Upper lobe of left lung (tissue), 4 donors: ENCODE measurements around the gene TRIM8.

Experiments used
- EP300 ChIP-seq, 4 donors: sonication (generic); formaldehyde crosslinking; IDR thresholded peaks; one replicate each; pipeline ENCODE4 v1.5.1; 2017; ENCODE audit warnings: antibody characterized with exemption in 4 of 4, control low read depth in 2 of 4
- POLR2A ChIP-seq, 4 donors: fragments of 450-650 bp; IDR thresholded peaks; one replicate each; pipeline ENCODE4 v1.5.1; 2016 to 2017; ENCODE audit warnings: antibody characterized with exemption in 4 of 4, mild to moderate bottlenecking in 2 of 4
- POLR2AphosphoS5 ChIP-seq, 2 donors: sonication (generic); formaldehyde crosslinking; IDR thresholded peaks; one replicate each; pipeline ENCODE4 v1.5.1; 2017; ENCODE audit warnings: antibody characterized with exemption in 2 of 2
- TF ChIP-seq, protein P1 (sequence below), 6 experiments: fragments of 450-650 bp in 4 of 6; fragments of 200-600 bp in 2 of 6; sonication (generic) in 2 of 6; IDR thresholded peaks; one replicate each; pipeline ENCODE4 v1.5.1; 2016 to 2019; ENCODE audit warnings: antibody characterized with exemption in 6 of 6

DNA sequence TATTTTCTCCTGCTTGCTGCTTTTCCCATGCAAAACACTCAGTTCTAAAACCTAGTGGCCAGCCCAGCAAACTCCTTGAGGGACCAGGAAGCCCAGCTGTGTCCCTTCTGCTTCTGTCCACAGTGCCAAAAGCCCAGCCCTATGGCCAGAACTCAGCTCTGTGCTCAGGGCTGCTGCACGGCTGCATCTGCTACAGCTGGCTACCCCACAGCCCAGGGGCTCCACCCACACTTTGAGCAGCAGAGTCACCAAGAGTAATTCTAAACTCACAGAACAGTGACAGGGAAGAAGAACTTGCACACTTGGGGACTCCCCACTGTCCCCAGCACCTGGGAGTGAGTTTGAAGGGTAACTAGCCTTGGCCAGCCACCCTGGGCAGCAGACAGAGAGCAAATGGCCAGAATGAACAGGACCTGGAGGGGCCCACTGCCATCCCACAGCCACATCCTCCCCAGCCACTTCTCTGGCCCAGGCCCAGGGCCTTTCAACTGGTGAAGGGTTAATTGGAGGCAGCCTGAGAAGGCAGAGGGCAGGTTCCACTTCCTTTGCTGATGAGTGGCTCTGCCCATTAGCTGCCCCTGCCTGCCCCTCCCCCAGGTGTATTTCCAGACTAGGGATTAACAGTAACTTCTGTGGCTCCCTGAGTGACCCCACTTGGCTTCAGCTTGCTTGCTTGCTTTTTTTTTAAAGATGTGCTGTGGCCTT lies 28.1 kb upstream of the TRIM8 start:
- TF ChIP-seq, protein P1, sequence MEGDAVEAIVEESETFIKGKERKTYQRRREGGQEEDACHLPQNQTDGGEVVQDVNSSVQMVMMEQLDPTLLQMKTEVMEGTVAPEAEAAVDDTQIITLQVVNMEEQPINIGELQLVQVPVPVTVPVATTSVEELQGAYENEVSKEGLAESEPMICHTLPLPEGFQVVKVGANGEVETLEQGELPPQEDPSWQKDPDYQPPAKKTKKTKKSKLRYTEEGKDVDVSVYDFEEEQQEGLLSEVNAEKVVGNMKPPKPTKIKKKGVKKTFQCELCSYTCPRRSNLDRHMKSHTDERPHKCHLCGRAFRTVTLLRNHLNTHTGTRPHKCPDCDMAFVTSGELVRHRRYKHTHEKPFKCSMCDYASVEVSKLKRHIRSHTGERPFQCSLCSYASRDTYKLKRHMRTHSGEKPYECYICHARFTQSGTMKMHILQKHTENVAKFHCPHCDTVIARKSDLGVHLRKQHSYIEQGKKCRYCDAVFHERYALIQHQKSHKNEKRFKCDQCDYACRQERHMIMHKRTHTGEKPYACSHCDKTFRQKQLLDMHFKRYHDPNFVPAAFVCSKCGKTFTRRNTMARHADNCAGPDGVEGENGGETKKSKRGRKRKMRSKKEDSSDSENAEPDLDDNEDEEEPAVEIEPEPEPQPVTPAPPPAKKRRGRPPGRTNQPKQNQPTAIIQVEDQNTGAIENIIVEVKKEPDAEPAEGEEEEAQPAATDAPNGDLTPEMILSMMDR (IDR thresholded peaks at IDR 0.05): no peak
- TF ChIP-seq POLR2AphosphoS5 (IDR thresholded peaks at IDR 0.05) (peak in 1 of 2 donors; percentile 30), POLR2A (IDR thresholded peaks at IDR 0.05) (no peak), EP300 (IDR thresholded peaks at IDR 0.05) (no peak)
